GM23338 (cell line): ENCODE data around the gene HACE1.
A peak's percentile ranks its signal among the peaks of the same experiment; 100 is the strongest.

Source experiments
- CREB1 ChIP-seq: fragments of 250-450 bp; sonication (Bioruptor Pico); IDR thresholded peaks from 2 replicates; pipeline ENCODE4 v1.5.0; 2020; ENCODE audit warnings: low read depth, mild to moderate bottlenecking, moderate library complexity
- EZH2 ChIP-seq: fragments of 200-600 bp; sonication (generic); IDR thresholded peaks from one replicate; pipeline ENCODE4 v1.8.0; 2017; ENCODE audit warnings: antibody characterized with exemption, mild to moderate bottlenecking, low read depth; ENCODE audit not compliant: unreplicated experiment
- EZH2phosphoT487 ChIP-seq: fragments of 200-600 bp; sonication (generic); IDR thresholded peaks from one replicate; pipeline ENCODE4 v1.8.1; 2018; ENCODE audit warnings: antibody characterized with exemption; ENCODE audit not compliant: unreplicated experiment
- JUNB ChIP-seq: IDR thresholded peaks from one replicate; pipeline ENCODE4 v1.6.1; 2016; ENCODE audit warnings: antibody characterized with exemption; ENCODE audit not compliant: unreplicated experiment
- NANOG ChIP-seq: IDR thresholded peaks from 2 replicates; pipeline ENCODE4 v1.6.1; 2016; ENCODE audit warnings: antibody characterized with exemption, borderline replicate concordance
- POLR2AphosphoS5 ChIP-seq: IDR thresholded peaks from 2 replicates; pipeline ENCODE4 v1.6.1; 2016; ENCODE audit warnings: antibody characterized with exemption, low read depth
- STAT1 ChIP-seq: IDR thresholded peaks from one replicate; pipeline ENCODE4 v1.6.1; 2016; ENCODE audit warnings: antibody characterized with exemption; ENCODE audit not compliant: unreplicated experiment
- ZNF114 ChIP-seq: fragments of 250-450 bp; sonication (Bioruptor Pico); IDR thresholded peaks from 2 replicates; pipeline ENCODE4 v1.5.0; 2020; ENCODE audit warnings: mild to moderate bottlenecking, moderate library complexity
- ZNF331 ChIP-seq: fragments of 250-450 bp; sonication (Bioruptor Pico); IDR thresholded peaks from 2 replicates; pipeline ENCODE4 v1.5.0; 2020; ENCODE audit warnings: low read depth, mild to moderate bottlenecking, moderate library complexity
- TF ChIP-seq, protein P1 (sequence below): IDR thresholded peaks from one replicate; pipeline ENCODE4 v1.6.1; 2018; ENCODE audit warnings: antibody characterized with exemption; ENCODE audit not compliant: unreplicated experiment
- TF ChIP-seq, protein P2 (sequence below), 2 experiments: fragments of 200-600 bp in 1 of 2; sonication (generic) in 1 of 2; conservative IDR thresholded peaks; 2 replicates each; pipeline versions ENCODE4 v1.5.1 to v1.6.1; 2016 to 2017; ENCODE audit warnings: antibody characterized with exemption in 2 of 2, low read depth in 2 of 2, mild to moderate bottlenecking in 2 of 2, moderate library complexity in 1 of 2
- TF ChIP-seq, protein P3 (sequence below): IDR thresholded peaks from 2 replicates; pipeline ENCODE4 v1.6.1; 2016; ENCODE audit warnings: antibody characterized with exemption
- TF ChIP-seq, protein P4 (sequence below): fragments of 250-450 bp; sonication (Bioruptor Pico); IDR thresholded peaks from 2 replicates; pipeline ENCODE4 v1.5.0; 2020; ENCODE audit warnings: mild to moderate bottlenecking, moderate library complexity

DNA sequence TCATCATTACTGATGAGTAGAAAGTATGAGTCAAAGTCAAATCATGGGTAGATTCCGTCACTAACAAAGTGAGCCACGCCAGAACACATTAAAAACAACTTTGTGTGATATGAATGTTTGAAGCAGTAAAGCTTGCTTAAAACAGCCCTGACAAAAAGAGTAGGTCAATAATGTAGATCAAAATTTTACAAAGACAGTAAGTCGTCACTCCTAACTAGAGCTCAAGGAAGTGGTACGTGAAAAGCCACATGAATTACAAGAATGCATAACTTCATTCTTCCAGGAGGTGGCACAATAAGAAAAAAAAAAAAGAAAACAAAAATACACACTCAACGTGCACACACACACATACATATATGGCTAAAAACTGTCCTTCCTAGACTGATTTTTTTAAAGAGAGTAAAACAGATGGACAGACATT, 69.9 kb downstream of the HACE1 start:
- TF ChIP-seq, protein P1, sequence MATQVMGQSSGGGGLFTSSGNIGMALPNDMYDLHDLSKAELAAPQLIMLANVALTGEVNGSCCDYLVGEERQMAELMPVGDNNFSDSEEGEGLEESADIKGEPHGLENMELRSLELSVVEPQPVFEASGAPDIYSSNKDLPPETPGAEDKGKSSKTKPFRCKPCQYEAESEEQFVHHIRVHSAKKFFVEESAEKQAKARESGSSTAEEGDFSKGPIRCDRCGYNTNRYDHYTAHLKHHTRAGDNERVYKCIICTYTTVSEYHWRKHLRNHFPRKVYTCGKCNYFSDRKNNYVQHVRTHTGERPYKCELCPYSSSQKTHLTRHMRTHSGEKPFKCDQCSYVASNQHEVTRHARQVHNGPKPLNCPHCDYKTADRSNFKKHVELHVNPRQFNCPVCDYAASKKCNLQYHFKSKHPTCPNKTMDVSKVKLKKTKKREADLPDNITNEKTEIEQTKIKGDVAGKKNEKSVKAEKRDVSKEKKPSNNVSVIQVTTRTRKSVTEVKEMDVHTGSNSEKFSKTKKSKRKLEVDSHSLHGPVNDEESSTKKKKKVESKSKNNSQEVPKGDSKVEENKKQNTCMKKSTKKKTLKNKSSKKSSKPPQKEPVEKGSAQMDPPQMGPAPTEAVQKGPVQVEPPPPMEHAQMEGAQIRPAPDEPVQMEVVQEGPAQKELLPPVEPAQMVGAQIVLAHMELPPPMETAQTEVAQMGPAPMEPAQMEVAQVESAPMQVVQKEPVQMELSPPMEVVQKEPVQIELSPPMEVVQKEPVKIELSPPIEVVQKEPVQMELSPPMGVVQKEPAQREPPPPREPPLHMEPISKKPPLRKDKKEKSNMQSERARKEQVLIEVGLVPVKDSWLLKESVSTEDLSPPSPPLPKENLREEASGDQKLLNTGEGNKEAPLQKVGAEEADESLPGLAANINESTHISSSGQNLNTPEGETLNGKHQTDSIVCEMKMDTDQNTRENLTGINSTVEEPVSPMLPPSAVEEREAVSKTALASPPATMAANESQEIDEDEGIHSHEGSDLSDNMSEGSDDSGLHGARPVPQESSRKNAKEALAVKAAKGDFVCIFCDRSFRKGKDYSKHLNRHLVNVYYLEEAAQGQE = no peak
- TF ChIP-seq POLR2AphosphoS5 (no peak), ZNF114 (CRISPR knock-in tag) (no peak), EZH2 (no peak), NANOG (no peak), ZNF331 (CRISPR knock-in tag) (no peak), EZH2phosphoT487 (no peak), JUNB (no peak), CREB1 (CRISPR knock-in tag) (no peak), STAT1 (no peak)
- TF ChIP-seq, protein P2, sequence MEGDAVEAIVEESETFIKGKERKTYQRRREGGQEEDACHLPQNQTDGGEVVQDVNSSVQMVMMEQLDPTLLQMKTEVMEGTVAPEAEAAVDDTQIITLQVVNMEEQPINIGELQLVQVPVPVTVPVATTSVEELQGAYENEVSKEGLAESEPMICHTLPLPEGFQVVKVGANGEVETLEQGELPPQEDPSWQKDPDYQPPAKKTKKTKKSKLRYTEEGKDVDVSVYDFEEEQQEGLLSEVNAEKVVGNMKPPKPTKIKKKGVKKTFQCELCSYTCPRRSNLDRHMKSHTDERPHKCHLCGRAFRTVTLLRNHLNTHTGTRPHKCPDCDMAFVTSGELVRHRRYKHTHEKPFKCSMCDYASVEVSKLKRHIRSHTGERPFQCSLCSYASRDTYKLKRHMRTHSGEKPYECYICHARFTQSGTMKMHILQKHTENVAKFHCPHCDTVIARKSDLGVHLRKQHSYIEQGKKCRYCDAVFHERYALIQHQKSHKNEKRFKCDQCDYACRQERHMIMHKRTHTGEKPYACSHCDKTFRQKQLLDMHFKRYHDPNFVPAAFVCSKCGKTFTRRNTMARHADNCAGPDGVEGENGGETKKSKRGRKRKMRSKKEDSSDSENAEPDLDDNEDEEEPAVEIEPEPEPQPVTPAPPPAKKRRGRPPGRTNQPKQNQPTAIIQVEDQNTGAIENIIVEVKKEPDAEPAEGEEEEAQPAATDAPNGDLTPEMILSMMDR (conservative IDR thresholded peaks at IDR 0.05; ENCODE audit: low read depth in 2 of 2) = peak in 1 of 2 experiments; percentile 47; a peak in 3 of 4 replicates
- TF ChIP-seq, protein P3, sequence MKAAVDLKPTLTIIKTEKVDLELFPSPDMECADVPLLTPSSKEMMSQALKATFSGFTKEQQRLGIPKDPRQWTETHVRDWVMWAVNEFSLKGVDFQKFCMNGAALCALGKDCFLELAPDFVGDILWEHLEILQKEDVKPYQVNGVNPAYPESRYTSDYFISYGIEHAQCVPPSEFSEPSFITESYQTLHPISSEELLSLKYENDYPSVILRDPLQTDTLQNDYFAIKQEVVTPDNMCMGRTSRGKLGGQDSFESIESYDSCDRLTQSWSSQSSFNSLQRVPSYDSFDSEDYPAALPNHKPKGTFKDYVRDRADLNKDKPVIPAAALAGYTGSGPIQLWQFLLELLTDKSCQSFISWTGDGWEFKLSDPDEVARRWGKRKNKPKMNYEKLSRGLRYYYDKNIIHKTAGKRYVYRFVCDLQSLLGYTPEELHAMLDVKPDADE = no peak
- TF ChIP-seq, protein P4, sequence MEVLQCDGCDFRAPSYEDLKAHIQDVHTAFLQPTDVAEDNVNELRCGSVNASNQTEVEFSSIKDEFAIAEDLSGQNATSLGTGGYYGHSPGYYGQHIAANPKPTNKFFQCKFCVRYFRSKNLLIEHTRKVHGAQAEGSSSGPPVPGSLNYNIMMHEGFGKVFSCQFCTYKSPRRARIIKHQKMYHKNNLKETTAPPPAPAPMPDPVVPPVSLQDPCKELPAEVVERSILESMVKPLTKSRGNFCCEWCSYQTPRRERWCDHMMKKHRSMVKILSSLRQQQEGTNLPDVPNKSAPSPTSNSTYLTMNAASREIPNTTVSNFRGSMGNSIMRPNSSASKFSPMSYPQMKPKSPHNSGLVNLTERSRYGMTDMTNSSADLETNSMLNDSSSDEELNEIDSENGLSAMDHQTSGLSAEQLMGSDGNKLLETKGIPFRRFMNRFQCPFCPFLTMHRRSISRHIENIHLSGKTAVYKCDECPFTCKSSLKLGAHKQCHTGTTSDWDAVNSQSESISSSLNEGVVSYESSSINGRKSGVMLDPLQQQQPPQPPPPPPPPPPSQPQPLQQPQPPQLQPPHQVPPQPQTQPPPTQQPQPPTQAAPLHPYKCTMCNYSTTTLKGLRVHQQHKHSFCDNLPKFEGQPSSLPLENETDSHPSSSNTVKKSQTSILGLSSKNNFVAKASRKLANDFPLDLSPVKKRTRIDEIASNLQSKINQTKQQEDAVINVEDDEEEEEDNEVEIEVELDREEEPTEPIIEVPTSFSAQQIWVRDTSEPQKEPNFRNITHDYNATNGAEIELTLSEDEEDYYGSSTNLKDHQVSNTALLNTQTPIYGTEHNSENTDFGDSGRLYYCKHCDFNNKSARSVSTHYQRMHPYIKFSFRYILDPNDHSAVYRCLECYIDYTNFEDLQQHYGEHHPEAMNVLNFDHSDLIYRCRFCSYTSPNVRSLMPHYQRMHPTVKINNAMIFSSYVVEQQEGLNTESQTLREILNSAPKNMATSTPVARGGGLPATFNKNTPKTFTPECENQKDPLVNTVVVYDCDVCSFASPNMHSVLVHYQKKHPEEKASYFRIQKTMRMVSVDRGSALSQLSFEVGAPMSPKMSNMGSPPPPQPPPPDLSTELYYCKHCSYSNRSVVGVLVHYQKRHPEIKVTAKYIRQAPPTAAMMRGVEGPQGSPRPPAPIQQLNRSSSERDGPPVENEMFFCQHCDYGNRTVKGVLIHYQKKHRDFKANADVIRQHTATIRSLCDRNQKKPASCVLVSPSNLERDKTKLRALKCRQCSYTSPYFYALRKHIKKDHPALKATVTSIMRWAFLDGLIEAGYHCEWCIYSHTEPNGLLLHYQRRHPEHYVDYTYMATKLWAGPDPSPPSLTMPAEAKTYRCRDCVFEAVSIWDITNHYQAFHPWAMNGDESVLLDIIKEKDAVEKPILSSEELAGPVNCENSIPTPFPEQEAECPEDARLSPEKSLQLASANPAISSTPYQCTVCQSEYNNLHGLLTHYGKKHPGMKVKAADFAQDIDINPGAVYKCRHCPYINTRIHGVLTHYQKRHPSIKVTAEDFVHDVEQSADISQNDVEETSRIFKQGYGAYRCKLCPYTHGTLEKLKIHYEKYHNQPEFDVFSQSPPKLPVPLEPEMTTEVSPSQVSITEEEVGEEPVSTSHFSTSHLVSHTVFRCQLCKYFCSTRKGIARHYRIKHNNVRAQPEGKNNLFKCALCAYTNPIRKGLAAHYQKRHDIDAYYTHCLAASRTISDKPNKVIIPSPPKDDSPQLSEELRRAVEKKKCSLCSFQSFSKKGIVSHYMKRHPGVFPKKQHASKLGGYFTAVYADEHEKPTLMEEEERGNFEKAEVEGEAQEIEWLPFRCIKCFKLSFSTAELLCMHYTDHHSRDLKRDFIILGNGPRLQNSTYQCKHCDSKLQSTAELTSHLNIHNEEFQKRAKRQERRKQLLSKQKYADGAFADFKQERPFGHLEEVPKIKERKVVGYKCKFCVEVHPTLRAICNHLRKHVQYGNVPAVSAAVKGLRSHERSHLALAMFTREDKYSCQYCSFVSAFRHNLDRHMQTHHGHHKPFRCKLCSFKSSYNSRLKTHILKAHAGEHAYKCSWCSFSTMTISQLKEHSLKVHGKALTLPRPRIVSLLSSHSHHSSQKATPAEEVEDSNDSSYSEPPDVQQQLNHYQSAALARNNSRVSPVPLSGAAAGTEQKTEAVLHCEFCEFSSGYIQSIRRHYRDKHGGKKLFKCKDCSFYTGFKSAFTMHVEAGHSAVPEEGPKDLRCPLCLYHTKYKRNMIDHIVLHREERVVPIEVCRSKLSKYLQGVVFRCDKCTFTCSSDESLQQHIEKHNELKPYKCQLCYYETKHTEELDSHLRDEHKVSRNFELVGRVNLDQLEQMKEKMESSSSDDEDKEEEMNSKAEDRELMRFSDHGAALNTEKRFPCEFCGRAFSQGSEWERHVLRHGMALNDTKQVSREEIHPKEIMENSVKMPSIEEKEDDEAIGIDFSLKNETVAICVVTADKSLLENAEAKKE = no peak
